Measurements from ENCODE around the gene TREML4.

- TF ChIP-seq CTCF (IDR thresholded peaks at IDR 0.05) (no peak), POLR2A (IDR thresholded peaks at IDR 0.05; ENCODE audit: low read length) (no peak)
These were observed 1.4 kb upstream of the TREML4 start for GRCh38 chr6:41226752-41227151.
